Lung (tissue), 12 donors: ENCODE measurements around the gene RABGAP1L. TPM values are rescaled to one million over a fixed set of nuclear protein-coding genes. Genes with fewer than 3 reads are reported as not detected.
"Not testable (repeated sequence)": the region's sequence is repeated elsewhere in the genome, so short reads cannot be mapped to it uniquely, and the experiment has no call there.

Experiments
- ATAC-seq: fragments of 200-7000 bp; cut with Tn5 transposase; one replicate; pipeline ENCODE4 v1.9.1; 2020; ENCODE audit warnings: moderate number of reproducible peaks; ENCODE audit not compliant: insufficient read depth, low FRiP score
- DNase-seq, 3 donors: peaks; one replicate each; pipeline ENCODE4 v3.0.0-alpha.2; 2013 to 2017
- H3K27ac ChIP-seq, 2 donors: one replicate each; pipeline ENCODE4 v1.5.1; 2013; ENCODE audit warnings: mild to moderate bottlenecking in 2 of 2, moderate library complexity in 2 of 2, control low read depth in 1 of 2, inconsistent platforms in 1 of 2, low read depth in 1 of 2, low read length in 1 of 2
- H3K27me3 ChIP-seq, 3 donors: one replicate each; pipeline ENCODE4 v1.5.1; 2013; ENCODE audit warnings: low read length in 2 of 3; ENCODE audit not compliant: control insufficient read depth in 3 of 3, insufficient read depth in 3 of 3
- H3K36me3 ChIP-seq, 4 donors: one replicate each; pipeline ENCODE4 v1.5.1; 2013; ENCODE audit warnings: low read length in 4 of 4, mild to moderate bottlenecking in 1 of 4, moderate library complexity in 1 of 4; ENCODE audit not compliant: control insufficient read depth in 4 of 4, insufficient read depth in 4 of 4
- H3K4me1 ChIP-seq, 5 donors: one replicate each; pipeline ENCODE4 v1.5.1; 2013; ENCODE audit warnings: low read length in 5 of 5, mild to moderate bottlenecking in 2 of 5, moderate library complexity in 1 of 5; ENCODE audit not compliant: control insufficient read depth in 5 of 5, insufficient read depth in 5 of 5
- H3K4me3 ChIP-seq: one replicate; pipeline ENCODE4 v1.5.1; 2013; ENCODE audit warnings: mild to moderate bottlenecking, control low read depth, moderate library complexity
- H3K9ac ChIP-seq, 2 donors: one replicate each; pipeline ENCODE4 v1.5.1; 2013; ENCODE audit warnings: low read length in 2 of 2, control low read depth in 1 of 2; ENCODE audit not compliant: insufficient read depth in 1 of 2
- H3K9me3 ChIP-seq, 4 donors: one replicate each; pipeline ENCODE4 v1.5.1; 2013; ENCODE audit warnings: low read length in 3 of 4, mild to moderate bottlenecking in 1 of 4, moderate library complexity in 1 of 4; ENCODE audit not compliant: control insufficient read depth in 4 of 4, insufficient read depth in 3 of 4
- CTCF ChIP-seq: IDR thresholded peaks from 2 replicates; pipeline ENCODE4 v1.5.1; 2012; ENCODE audit warnings: mild to moderate bottlenecking; ENCODE audit errors: control extremely low read depth, extremely low read depth
- WGBS, 2 donors: extraction: QIAGEN DNeasy Blood & Tissue Kit; methylation state at CpG; one replicate each; pipeline ENCODE4 v1.1.7; 2013; 5-methylcytosine and 5-hydroxymethylcytosine counted together
- polyA plus RNA-seq, 2 donors: library from polyadenylated mRNA; stranded (reverse); fragments of 200-250 nt; gene quantifications; one replicate each; pipeline ENCODE4 v1.2.1, GENCODE V29; 2013
- total RNA-seq, 2 donors: library from RNA; depleted of rRNA in 1 of 2; stranded (reverse); fragments of >200 nt in 1 of 2; gene quantifications; one replicate each; pipeline ENCODE4 v1.2.1, GENCODE V29; 2014 to 2021
- donor health status: control.
- donor health status: control.
- donor health status: Bipolar disorder and iron deficiency.
- donor health status: healthy.
- donor health status: DM: yes; HTN: yes; CAD: no.

Gene RABGAP1L
- total and polyA plus RNA-seq, 4 donors: 16.0 to 123 (median 44.5) TPM

- no peaks in the 10 kb centered on the region for H3K9me3 ChIP-seq
- no peak overlapping the region for H3K4me3 ChIP-seq
- peaks cover 0 to 16% (median 0%) of the 10 kb centered on the region in 5 donors for H3K4me1 ChIP-seq
- H3K36me3 ChIP-seq: no peaks in the 10 kb centered on the region
- H3K9ac ChIP-seq: no peak overlapping the region
- ATAC-seq (no peak), DNase-seq (no peak)
- TF ChIP-seq CTCF: no peak
- H3K27ac ChIP-seq: no peak overlapping the region
- no peaks in the 10 kb centered on the region for H3K27me3 ChIP-seq
- 66 to 82% methylated on average over 3 of the region's 3 CpGs for WGBS, 2 donors
These were observed 10.0 kb downstream of the RABGAP1L start for GRCh38 chr1:174169342-174169741.

- Histone ChIP-seq H3K9ac (no peak overlapping the region), H3K27me3 (no peaks in the 10 kb centered on the region), H3K4me1 (peaks cover 0 to 17% (median 0%) of the 10 kb centered on the region in 5 donors), H3K4me3 (no peak overlapping the region), H3K27ac (no peak overlapping the region), H3K36me3 (no peaks in the 10 kb centered on the region), H3K9me3 (no peaks in the 10 kb centered on the region)
- no peak for TF ChIP-seq CTCF
- no peak for ATAC-seq
- 97 to 98% methylated on average over 1 of the region's 1 CpG for WGBS, 2 donors
- no peak for DNase-seq
These were observed 11.8 kb downstream of the RABGAP1L start for GRCh38 chr1:174171073-174171472.

- WGBS, 2 donors: 84 to 92% methylated on average over 6 of the region's 6 CpGs
- TF ChIP-seq CTCF: no peak
- no peak overlapping the region for H3K9ac ChIP-seq
These were observed 15.4 kb downstream of the RABGAP1L start for GRCh38 chr1:174174461-174175329.

GRCh38 chr1:174178459-174178858 is 19.1 kb downstream of the RABGAP1L start:
- peaks cover 0 to 11% (median 0%) of the 10 kb centered on the region in 5 donors for H3K4me1 ChIP-seq

More at GRCh38 chr1:174174461-174175329, 15.4 kb downstream of the RABGAP1L start:
- DNase-seq (no peak), ATAC-seq (no peak)
- no peak overlapping the region for H3K4me3 ChIP-seq
- H3K36me3 ChIP-seq: no peaks in the 10 kb centered on the region
- peaks cover 0 to 8% (median 0%) of the 10 kb centered on the region in 5 donors for H3K4me1 ChIP-seq
- no peaks in the 10 kb centered on the region for H3K9me3 ChIP-seq
- H3K27me3 ChIP-seq: no peaks in the 10 kb centered on the region
- no peak overlapping the region for H3K27ac ChIP-seq

More at GRCh38 chr1:174178459-174178858, 19.1 kb downstream of the RABGAP1L start:
- DNase-seq, ATAC-seq, H3K36me3 ChIP-seq, H3K4me3 ChIP-seq, H3K9me3 ChIP-seq, H3K27me3 ChIP-seq, H3K9ac ChIP-seq, H3K27ac ChIP-seq: not testable (repeated sequence)
- WGBS, 2 donors: 90 to 95% methylated on average over 2 of the region's 2 CpGs
